GM19455 (cell line): ENCODE measurements around the gene AGAP1.

Experiments
- ATAC-seq: cut with Tn5 transposase; IDR thresholded peaks from one replicate; pipeline ENCODE4 v1.9.1; 2021; ENCODE audit not compliant: unreplicated experiment

AGAP1 gene

GRCh38 chr2:235605312-235606003 lies 111.6 kb downstream of the AGAP1 start:
- no peak for ATAC-seq

GRCh38 chr2:235606004-235606715 lies 112.3 kb downstream of the AGAP1 start:
- no peak for ATAC-seq

GRCh38 chr2:235607546-235608199 lies 113.8 kb downstream of the AGAP1 start:
- no peak for ATAC-seq

- no peak for ATAC-seq
Measured at GRCh38 chr2:235608200-235608887, 114.5 kb downstream of the AGAP1 start.

GRCh38 chr2:235609321-235609720 lies 115.5 kb downstream of the AGAP1 start:
- ATAC-seq = no peak

- ATAC-seq = no peak
Measured at GRCh38 chr2:235609746-235610145, 115.9 kb downstream of the AGAP1 start.

GRCh38 chr2:235610696-235611257 lies 116.9 kb downstream of the AGAP1 start:
- no peak for ATAC-seq

GRCh38 chr2:235611349-235611748 lies 117.5 kb downstream of the AGAP1 start:
- no peak for ATAC-seq

GRCh38 chr2:235611756-235612155 lies 117.9 kb downstream of the AGAP1 start:
- ATAC-seq = no peak

GRCh38 chr2:235612181-235612950 lies 118.5 kb downstream of the AGAP1 start:
- no peak for ATAC-seq

GRCh38 chr2:235613649-235614048 lies 119.8 kb downstream of the AGAP1 start:
- ATAC-seq = no peak

- ATAC-seq = no peak
Measured at GRCh38 chr2:235614176-235614860, 120.5 kb downstream of the AGAP1 start.

- no peak for ATAC-seq
Measured at GRCh38 chr2:235614900-235615712, 121.3 kb downstream of the AGAP1 start.

GRCh38 chr2:235616885-235617284 lies 123.0 kb downstream of the AGAP1 start:
- ATAC-seq = no peak

- ATAC-seq = no peak
Measured at GRCh38 chr2:235618039-235618438, 124.2 kb downstream of the AGAP1 start.

GRCh38 chr2:235619544-235619943 lies 125.7 kb downstream of the AGAP1 start:
- no peak for ATAC-seq

- ATAC-seq = no peak
Measured at GRCh38 chr2:235621736-235622135, 127.9 kb downstream of the AGAP1 start.

- ATAC-seq = no peak
Measured at GRCh38 chr2:235623111-235623510, 129.3 kb downstream of the AGAP1 start.

GRCh38 chr2:235623752-235624151 lies 129.9 kb downstream of the AGAP1 start:
- no peak for ATAC-seq
